GM12892 (cell line): ENCODE results near the gene FARP1.

Experiments used
- DNase-seq: peaks from one replicate; pipeline ENCODE4 v3.0.0; 2011; ENCODE audit not compliant: insufficient read length
- FAIRE-seq: peaks from 2 replicates; lab custom pipeline; 2011; peaks lifted over from hg19 to GRCh38; lab: Jason Lieb, UNC
- POLR2A ChIP-seq: IDR thresholded peaks from 2 replicates; pipeline ENCODE4 v1.6.1; 2011; ENCODE audit warnings: low read depth, low read length, control low read depth
- POLR2AphosphoS5 ChIP-seq: IDR thresholded peaks from 2 replicates; pipeline ENCODE4 v1.6.1; 2011; ENCODE audit warnings: low read depth, low read length, control low read depth
- TAF1 ChIP-seq: IDR thresholded peaks from 2 replicates; pipeline ENCODE4 v1.6.1; 2011; ENCODE audit warnings: low read depth, mild to moderate bottlenecking, control low read depth, low read length, borderline replicate concordance

Gene FARP1

GRCh38 chr13:98466634-98467236 lies 323.8 kb downstream of the FARP1 start:
- peak; percentile 38 for FAIRE-seq
- TF ChIP-seq TAF1 (no peak), POLR2A (no peak), POLR2AphosphoS5 (no peak)
- no peak for DNase-seq

GRCh38 chr13:98467263-98467985 lies 324.5 kb downstream of the FARP1 start:
- TF ChIP-seq TAF1 (no peak), POLR2AphosphoS5 (no peak), POLR2A (no peak)
- FAIRE-seq, result no peak
- DNase-seq, result no peak

DNA sequence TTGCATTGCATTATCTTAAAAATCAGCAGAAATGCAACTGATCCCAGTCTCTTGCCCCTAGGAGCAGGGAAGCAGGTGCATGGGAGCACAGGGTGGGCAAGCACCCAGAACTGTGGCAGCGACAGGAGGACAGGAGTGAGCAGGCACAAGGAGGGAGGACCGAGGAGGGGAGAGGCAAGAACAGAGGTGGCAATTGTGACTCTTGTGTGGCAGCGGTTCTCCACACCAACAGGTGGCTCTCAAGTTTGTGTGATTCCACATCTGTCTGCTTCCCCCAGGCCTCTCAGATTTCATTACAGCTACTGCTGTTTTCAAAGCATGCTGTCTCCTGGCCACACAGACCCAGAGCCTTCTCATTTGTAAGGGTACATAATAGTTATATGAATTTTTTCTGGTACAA lies 325.5 kb downstream of the FARP1 start:
- TF ChIP-seq TAF1 (no peak), POLR2AphosphoS5 (no peak), POLR2A (no peak)
- DNase-seq (no peak), FAIRE-seq (no peak)

DNA sequence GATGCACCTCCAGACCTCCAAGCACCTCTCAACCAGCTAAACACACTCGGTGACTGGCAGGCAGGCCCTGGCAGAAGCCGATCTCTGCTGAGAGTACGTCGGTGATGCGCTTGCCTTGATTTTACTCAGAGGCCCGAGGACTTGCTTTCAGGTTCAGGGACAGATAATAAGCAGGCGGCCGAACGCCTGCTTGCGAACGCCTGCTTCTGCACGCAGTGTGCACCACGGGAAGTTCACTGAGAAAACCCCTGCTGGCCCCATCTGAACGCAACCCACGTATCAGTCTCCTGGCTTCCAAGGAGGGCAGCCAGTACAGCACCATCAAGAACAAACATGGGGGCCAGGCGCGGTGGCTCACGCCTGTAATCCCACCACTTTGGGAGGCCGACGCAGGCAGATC lies 326.0 kb downstream of the FARP1 start:
- no peak for FAIRE-seq
- TF ChIP-seq POLR2AphosphoS5 (no peak), TAF1 (no peak), POLR2A (no peak)

DNA sequence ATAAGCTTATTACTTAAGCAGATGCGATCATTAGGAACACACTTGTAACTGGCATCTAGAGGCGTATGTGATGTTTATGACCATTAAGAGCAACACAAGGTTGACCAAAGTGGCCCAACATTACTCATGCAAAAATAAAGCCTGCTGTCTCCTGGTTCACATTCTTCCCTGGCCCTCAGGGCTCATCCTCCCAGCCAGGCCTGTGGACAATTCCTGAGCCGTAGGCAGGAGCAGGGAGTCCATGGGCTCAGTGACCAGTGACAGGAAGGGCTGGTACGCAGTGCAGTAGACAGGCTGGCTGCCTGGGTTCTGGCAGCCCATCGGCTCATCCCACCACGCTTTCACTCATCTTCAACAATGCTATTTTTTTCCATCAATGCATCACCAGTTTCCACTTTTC lies 328.0 kb downstream of the FARP1 start:
- no peak for FAIRE-seq

More for the DNA sequence above, 326.0 kb downstream of the FARP1 start:
- DNase-seq, result no peak

DNA sequence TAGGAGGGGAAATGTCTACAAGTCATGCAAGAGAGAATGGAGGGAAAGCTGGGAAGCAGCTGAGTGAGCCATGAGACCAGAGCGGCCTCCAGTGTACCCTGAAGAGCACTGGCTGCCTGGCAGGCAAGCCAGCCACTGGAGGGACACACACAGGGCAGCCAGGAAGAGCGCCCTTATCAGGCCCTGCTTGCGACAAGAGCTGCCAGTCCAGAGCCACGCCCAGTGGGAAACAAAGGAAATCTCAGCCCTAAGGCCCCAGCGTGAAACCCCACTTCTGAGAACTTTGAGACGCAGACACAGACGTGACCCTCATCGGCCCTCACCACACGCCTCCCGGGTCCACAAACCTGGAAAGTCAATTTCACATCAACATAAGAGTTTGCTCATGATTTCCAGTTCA lies 329.0 kb downstream of the FARP1 start:
- TF ChIP-seq POLR2A (no peak), POLR2AphosphoS5 (no peak), TAF1 (no peak)
- no peak for DNase-seq
- FAIRE-seq, result no peak

More for the DNA sequence above, 328.0 kb downstream of the FARP1 start:
- TF ChIP-seq POLR2A (no peak), TAF1 (no peak), POLR2AphosphoS5 (no peak)
- DNase-seq, result no peak

GRCh38 chr13:98473135-98473787 lies 330.4 kb downstream of the FARP1 start:
- no peak for DNase-seq
- TF ChIP-seq POLR2A (no peak), POLR2AphosphoS5 (no peak)

GRCh38 chr13:98473788-98474144 lies 330.9 kb downstream of the FARP1 start:
- FAIRE-seq (no peak), DNase-seq (no peak)
- TF ChIP-seq TAF1 (no peak), POLR2A (no peak), POLR2AphosphoS5 (no peak)

More at GRCh38 chr13:98473135-98473787, 330.4 kb downstream of the FARP1 start:
- no peak for FAIRE-seq

- no peak for TF ChIP-seq TAF1
- no peak for TF ChIP-seq POLR2AphosphoS5
- TF ChIP-seq POLR2A, result no peak
- no peak for DNase-seq
- FAIRE-seq, result no peak
These were observed 331.4 kb downstream of the FARP1 start for GRCh38 chr13:98474292-98474691.

DNA sequence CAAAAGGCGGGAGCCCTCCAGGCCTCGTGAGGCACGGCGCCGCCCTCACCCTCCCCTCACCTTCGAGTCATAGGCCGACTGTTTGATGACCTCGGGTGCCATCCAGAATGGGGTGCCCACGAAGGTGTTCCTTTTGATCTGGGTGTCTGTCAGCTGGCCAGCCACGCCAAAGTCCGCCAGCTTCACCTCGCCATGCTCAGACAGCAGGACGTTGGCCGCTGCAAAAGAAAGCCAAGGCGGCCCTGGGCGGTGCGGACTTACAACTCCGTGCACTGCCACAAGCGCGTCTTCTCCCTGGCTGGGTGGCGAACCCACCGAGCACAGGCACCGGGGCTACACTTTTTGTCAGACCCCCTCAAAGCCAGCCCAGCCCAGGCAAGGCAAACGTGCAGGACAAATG lies 331.9 kb downstream of the FARP1 start:
- no peak for DNase-seq

GRCh38 chr13:98475522-98475921 lies 332.6 kb downstream of the FARP1 start:
- TF ChIP-seq TAF1 (no peak), POLR2AphosphoS5 (no peak), POLR2A (no peak)
- DNase-seq (no peak), FAIRE-seq (no peak)

More for the DNA sequence above, 331.9 kb downstream of the FARP1 start:
- no peak for FAIRE-seq
- no peak for TF ChIP-seq POLR2A

GRCh38 chr13:98476106-98476505 lies 333.2 kb downstream of the FARP1 start:
- no peak for TF ChIP-seq POLR2A
- no peak for TF ChIP-seq POLR2AphosphoS5
- TF ChIP-seq TAF1, result no peak
- DNase-seq (peak; percentile 53), FAIRE-seq (no peak)
